Measurements from ENCODE around the gene ADAMTS6.
"Not testable (repeated sequence)": the region's sequence is repeated elsewhere in the genome, so short reads cannot be mapped to it uniquely, and the experiment has no call there.

The ADAMTS6 gene

GRCh38 chr5:65462139-65462705 is 19.5 kb downstream of the ADAMTS6 start:
- no peak for DNase-seq

DNA sequence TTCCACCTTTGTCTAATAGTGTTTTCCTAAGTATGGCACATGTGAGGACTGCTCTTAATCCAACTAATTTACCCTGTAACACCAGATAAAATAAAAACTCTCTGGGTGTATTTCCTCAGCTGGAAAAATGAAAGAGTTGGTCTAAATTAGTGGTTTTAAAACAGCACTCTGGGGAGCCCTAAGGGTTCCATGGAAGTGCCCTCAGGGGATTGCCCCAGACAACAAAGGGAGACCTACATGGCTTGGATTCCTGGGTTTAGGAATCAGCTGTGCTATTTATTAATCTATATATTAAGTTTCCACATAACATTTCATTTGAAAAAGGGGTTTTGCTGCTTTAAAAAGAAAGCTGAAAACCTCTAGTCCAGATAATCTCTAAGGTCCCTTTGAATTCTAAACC is 20.2 kb downstream of the ADAMTS6 start:
- DNase-seq: no peak

DNA sequence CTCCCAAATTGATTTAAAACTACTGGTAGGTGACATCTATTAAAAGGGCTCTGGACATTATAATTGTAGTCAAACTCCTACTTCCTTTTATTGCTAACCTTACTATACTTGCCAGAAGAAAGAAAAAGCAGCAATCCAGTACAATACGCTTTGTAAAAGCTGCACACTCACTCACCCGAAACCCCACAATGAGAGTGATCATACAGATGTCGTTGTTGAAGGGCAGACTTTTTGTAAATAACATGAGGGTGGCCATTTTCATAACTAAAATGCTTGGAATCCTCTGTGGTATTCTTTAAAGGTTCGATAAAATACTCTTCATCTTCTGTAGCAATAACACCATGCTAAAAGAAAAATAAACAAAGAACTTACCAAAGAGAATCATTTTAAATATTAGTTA is 21.7 kb downstream of the ADAMTS6 start:
- DNase-seq: no peak

- DNase-seq: no peak
These were observed 26.7 kb downstream of the ADAMTS6 start for GRCh38 chr5:65455064-65455463.

DNA sequence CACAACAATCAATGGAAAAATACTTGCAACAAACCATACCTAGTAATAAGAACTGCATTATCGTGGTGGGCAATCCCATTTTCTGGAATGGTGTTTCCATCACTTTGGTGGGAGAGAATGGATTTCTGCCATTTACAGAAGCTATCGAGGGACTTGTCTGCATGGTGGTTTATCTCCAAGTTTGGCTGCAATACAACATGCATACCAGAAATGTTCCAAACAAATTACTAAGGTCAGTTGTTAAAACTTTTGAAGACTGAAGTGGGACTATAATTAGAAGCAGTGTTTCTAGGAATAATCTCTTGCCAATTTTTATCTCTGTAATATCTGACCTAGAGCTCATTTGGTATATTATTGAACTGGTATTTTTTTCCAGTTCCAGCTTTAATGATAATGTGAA is 30.3 kb downstream of the ADAMTS6 start:
- DNase-seq: no peak

DNA sequence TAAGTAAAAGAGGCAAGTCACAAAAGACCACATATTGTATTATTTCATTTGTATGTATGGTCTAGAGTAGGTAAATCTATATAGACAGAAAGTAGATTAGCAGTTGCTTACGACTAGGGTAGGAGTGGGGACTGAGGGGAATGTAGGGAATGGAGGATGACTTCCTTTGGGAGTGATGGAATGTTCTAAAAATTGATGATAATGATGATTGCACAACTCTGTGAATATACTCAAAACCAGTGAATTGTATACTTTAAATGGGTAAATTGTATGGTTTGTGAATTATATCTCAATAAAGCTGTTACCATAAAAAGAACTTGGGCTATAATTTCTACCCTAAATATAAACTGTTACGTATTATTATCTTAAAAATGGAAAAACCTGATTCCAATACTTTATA is 35.0 kb downstream of the ADAMTS6 start:
- DNase-seq: no peak

- DNase-seq: no peak
These were observed 39.9 kb downstream of the ADAMTS6 start for GRCh38 chr5:65441800-65442199.

DNA sequence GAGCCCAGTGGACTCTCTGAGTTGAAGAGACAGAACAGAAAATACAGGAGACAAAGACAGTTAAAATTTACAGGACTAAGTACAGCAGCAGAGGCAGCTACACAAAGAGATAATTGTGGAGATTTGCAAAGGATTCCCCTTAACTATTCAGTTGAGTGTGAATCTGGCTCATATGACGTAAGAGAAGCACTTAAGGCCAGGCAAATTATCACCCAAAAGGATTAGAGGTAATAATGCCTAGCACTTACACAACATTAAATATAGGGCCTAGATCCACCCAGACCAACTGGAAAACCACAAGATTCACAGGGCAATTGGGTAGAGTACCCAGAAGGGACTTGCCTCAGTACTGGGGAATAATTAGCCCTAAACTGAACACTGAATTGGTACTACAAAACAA is 41.3 kb downstream of the ADAMTS6 start:
- DNase-seq: no peak

DNA sequence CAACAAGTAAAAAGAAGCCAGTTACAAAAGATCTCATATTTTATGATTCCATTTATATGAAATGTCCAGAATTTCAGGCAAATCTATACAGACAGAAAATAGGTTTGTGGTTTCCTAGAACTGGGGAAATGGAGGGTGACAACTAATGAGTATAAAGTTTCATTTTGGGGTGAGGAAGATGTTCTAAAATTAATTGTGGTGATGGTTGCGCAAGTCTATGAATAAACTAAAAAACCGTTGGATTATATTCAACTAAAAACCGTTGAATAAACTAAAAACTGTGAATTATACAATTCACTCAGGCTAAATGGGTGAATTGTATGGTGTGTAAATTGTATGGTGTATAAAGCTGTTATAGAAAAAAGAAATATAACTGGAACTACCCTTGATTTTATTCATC is 47.6 kb downstream of the ADAMTS6 start:
- DNase-seq: no peak

DNA sequence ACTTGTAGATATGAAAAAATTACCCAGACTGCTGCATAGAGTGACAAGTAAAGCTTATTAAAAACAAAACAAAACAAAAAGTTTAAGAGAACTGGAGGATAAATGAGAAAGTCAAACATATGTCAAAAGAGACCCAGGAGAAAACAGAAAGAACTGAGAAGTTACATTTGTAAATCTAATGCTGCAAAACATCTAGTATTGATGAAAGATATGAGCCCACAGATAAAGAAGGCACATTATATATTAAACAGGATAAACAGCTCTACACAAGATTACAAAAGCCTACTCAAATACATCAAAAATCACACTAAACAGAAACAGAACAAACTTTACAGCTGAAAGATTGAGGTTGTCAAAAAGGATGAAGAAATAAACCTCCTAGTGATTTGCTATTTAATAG is 55.1 kb downstream of the ADAMTS6 start:
- no peak for DNase-seq

DNA sequence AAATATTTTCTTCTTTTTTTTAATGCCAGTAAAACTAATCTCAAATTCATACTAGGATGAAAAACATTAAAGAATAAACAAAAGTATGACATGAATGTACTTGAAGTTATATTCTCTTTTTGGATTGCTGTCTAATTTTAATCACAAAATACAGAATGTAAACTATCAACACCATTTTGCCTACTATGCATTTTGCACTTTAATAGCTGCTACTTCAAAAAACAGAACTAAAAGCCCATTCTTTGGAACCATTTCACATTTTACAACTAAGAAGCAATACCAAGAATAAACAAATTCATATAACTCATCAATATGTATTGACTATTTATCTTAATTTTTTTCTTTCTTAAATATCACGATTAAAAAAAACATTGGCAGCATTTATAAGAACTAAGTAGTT is 58.1 kb downstream of the ADAMTS6 start:
- DNase-seq: no peak

DNA sequence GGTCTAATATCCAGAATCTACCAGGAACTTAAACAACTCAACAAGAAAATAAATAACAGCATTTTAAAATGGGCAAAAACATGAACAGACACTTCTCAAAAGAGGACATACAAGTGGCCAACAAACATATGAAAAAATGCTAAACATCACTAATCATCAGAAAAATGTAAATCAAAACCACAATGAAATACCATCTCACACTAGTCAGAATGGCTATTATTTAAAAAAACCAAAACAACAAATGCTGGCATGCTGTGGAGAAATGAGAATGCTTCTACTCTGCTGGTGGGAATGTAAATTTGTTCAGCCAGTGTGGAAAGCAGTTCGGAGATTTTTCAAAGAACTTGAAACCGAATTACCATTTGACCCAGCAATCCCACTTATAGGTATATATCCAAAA is 63.1 kb downstream of the ADAMTS6 start:
- no peak for DNase-seq

- DNase-seq: no peak
These were observed 67.9 kb downstream of the ADAMTS6 start for GRCh38 chr5:65413822-65414221.

- DNase-seq: no peak
These were observed 68.9 kb downstream of the ADAMTS6 start for GRCh38 chr5:65412842-65413241.

DNA sequence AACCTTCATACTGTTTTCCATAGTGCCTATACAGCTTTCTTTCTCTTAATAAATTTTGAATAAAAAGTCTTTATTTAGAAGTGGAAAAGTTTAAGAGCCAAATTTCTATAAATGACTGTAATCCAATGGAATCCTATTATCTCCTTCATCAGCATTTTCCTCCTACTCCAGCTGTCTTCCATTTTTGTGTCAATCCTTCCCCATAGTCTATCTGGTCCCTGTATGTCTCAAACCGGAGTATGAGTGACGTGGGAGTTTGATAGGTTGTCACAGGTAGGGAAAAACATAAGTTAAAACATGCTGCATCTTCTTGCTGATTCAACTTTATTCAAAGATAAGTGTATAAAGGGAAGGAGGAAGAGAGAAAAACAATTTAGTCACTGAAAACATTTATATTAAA is 70.4 kb downstream of the ADAMTS6 start:
- no peak for DNase-seq

GRCh38 chr5:65395526-65396155 is 86.1 kb downstream of the ADAMTS6 start:
- DNase-seq: no peak

GRCh38 chr5:65394087-65394486 is 87.6 kb downstream of the ADAMTS6 start:
- DNase-seq: no peak

- no peak for DNase-seq
These were observed 90.1 kb downstream of the ADAMTS6 start for GRCh38 chr5:65391591-65391990.

DNA sequence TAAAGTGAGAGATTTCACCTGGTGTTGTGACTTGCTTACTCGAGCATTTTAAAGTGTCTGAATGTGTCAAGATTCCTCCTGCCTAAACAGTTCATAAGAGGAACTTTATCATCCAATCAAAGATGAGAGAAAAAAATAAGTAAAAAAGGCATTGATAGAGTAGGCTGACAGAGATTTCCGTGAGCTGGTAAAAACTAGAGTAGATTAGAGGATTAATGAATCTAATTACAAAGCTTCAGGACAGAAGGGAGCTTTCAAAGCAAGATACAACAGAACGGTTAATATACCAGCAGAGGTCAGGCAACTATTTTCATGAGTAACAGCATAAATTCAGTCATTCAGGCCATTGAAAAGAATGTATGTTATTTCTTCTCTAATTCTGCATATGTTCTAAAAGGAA is 91.5 kb downstream of the ADAMTS6 start:
- no peak for DNase-seq

- no peak for DNase-seq
These were observed 97.9 kb downstream of the ADAMTS6 start for GRCh38 chr5:65383859-65384258.

DNA sequence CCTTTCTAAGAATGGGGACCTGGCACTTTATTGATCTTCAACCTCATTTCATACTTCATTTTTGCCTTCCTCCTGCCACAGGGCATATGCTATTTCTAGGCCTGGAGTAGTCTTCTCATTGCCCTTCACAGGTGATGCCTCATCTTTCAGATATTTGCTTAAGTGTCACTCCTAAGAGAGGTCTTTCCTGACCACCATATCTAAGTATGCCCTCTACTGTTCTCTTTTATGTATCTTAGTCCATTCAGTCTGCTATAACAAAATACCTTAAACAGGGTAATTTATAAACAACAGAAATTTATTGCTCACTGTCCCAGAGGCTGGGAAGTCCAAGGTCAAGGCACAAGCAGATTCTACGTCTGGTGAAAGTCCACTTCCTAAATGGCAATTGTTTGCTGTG is 99.1 kb downstream of the ADAMTS6 start:
- DNase-seq: no peak

DNA sequence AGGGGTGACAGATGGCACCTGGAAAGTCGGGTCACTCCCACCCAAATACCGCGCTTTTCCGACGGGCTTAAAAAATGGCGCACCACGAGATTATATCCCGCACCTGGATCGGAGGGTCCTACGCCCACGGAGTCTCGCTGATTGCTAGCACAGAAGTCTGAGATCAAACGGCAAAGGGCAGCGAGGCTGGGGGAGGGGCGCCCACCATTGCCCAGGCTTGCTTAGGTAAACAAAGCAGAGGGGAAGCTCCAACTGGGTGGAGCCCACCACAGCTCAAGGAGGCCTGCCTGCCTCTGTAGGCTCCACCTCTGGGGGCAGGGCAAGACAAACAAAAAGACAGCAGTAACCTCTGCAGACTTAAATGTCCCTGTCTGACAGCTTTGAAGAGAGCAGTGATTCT is 111.2 kb downstream of the ADAMTS6 start:
- DNase-seq: not testable (repeated sequence)

GRCh38 chr5:65366655-65367054 is 115.1 kb downstream of the ADAMTS6 start:
- DNase-seq: no peak

- DNase-seq: no peak
These were observed 116.8 kb downstream of the ADAMTS6 start for GRCh38 chr5:65364907-65365306.

DNA sequence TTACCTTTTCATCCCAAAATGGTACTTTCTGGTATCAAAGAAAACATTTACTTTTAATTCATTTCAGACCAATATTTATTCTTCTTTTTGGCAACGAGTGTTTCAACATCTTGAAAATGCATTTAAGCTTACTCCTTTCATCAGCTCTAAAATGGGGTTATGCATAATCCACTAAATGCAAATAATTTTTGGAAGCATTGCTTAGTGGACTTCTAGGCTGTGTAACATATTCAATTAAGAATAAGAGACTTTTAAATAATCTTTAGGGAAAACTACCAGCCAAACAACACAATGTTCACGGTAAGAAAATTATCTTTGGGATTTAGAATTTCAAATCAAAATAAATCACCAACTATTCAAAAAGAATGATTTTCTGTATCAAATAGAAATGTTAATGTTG is 118.2 kb downstream of the ADAMTS6 start:
- DNase-seq: no peak

Data from T-helper 2 cell (primary cell).